ENCODE results near the gene PTN.
A peak's percentile ranks its signal among the peaks of the same experiment; 100 is the strongest.

The PTN gene

GRCh38 chr7:137366995-137367394 is 23.5 kb upstream of the PTN start:
- no peak overlapping the region for H3K4me3 ChIP-seq (ENCODE audit: low read length)
- TF ChIP-seq CTCF (IDR thresholded peaks at IDR 0.05; ENCODE audit: insufficient read depth, low read depth, low read length, missing control alignments): no peak
- DNase-seq (ENCODE audit: low read depth): no peak

- DNase-seq (ENCODE audit: low read depth): no peak
- no peak for TF ChIP-seq CTCF (IDR thresholded peaks at IDR 0.05; ENCODE audit: insufficient read depth, low read depth, low read length, missing control alignments)
- no peak overlapping the region for H3K4me3 ChIP-seq (ENCODE audit: low read length)
These were observed 20.1 kb upstream of the PTN start for GRCh38 chr7:137363683-137364082.

GRCh38 chr7:137360087-137360679 is 16.6 kb upstream of the PTN start:
- no peak for DNase-seq (ENCODE audit: low read depth)
- H3K4me3 ChIP-seq (ENCODE audit: low read length): no peak overlapping the region
- TF ChIP-seq CTCF (IDR thresholded peaks at IDR 0.05; ENCODE audit: insufficient read depth, low read depth, low read length, missing control alignments): no peak

- H3K4me3 ChIP-seq (ENCODE audit: low read length): no peak overlapping the region
- DNase-seq (ENCODE audit: low read depth): no peak
- no peak for TF ChIP-seq CTCF (IDR thresholded peaks at IDR 0.05; ENCODE audit: insufficient read depth, low read depth, low read length, missing control alignments)
These were observed 11.4 kb upstream of the PTN start for GRCh38 chr7:137354961-137355360.

- no peak overlapping the region for H3K4me3 ChIP-seq (ENCODE audit: low read length)
- peak; percentile 18 for DNase-seq (ENCODE audit: low read depth)
- TF ChIP-seq CTCF (IDR thresholded peaks at IDR 0.05; ENCODE audit: insufficient read depth, low read depth, low read length, missing control alignments): no peak
These were observed 10.9 kb upstream of the PTN start for GRCh38 chr7:137354396-137354795.

GRCh38 chr7:137351941-137352340 is 8.4 kb upstream of the PTN start:
- DNase-seq (ENCODE audit: low read depth): no peak
- no peak overlapping the region for H3K4me3 ChIP-seq (ENCODE audit: low read length)
- TF ChIP-seq CTCF (IDR thresholded peaks at IDR 0.05; ENCODE audit: insufficient read depth, low read depth, low read length, missing control alignments): no peak

- no peak overlapping the region for H3K4me3 ChIP-seq (ENCODE audit: low read length)
- TF ChIP-seq CTCF (IDR thresholded peaks at IDR 0.05; ENCODE audit: insufficient read depth, low read depth, low read length, missing control alignments): no peak
- DNase-seq (ENCODE audit: low read depth): no peak
These were observed 2.4 kb upstream of the PTN start for GRCh38 chr7:137345799-137346449.

All from epithelial cell of esophagus (primary cell).